GM12864 (cell line): ENCODE measurements around the gene KRT71.

Source experiments
- DNase-seq: peaks from one replicate; pipeline ENCODE4 v3.0.0-alpha.2; 2011; ENCODE audit warnings: low read depth
- H3K4me3 ChIP-seq: 2 replicates; pipeline ENCODE4 v1.5.1; 2011; ENCODE audit warnings: mild to moderate bottlenecking, low read depth, low read length, control low read depth
- TF ChIP-seq, protein P1 (sequence below): IDR thresholded peaks from 2 replicates; pipeline ENCODE4 v1.5.1; 2011; ENCODE audit warnings: low read depth, mild to moderate bottlenecking, moderate library complexity, low read length, control low read depth, inconsistent platforms; ENCODE audit errors: missing control alignments

Gene KRT71

DNA sequence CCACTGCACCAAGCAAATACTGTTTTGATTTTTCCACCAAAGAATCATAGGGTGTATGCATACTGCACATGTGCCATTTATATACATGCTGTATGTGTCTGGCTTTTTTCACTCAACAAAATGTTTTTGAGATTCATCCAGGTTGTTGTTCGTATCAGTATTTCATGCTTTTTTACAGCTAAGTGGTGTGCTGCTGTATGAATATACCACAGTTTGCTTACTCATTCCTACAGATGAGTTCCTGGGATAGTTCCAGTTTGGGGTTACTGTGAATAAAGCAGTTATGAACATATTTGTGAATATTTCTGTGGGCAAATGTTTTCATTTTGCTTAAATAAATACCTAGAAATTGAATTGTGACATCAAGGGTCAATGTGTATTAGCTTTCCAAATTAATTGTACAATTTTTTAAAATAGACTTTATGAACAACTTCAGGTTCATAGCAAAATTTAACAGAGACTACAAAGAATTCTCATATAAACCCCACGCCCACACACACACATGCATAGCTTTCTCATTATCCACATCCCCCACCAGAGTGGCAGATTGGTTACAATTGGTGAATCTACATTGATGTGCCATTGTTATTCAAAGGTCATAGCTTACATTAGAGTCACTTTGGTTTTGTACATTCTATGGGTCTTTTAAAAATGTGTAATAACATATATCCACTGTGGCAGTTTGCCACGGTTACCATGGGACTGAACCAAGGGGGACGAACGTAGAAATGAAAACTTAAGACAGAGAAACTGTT lies 53.0 kb downstream of the KRT71 start:
- TF ChIP-seq, protein P1, sequence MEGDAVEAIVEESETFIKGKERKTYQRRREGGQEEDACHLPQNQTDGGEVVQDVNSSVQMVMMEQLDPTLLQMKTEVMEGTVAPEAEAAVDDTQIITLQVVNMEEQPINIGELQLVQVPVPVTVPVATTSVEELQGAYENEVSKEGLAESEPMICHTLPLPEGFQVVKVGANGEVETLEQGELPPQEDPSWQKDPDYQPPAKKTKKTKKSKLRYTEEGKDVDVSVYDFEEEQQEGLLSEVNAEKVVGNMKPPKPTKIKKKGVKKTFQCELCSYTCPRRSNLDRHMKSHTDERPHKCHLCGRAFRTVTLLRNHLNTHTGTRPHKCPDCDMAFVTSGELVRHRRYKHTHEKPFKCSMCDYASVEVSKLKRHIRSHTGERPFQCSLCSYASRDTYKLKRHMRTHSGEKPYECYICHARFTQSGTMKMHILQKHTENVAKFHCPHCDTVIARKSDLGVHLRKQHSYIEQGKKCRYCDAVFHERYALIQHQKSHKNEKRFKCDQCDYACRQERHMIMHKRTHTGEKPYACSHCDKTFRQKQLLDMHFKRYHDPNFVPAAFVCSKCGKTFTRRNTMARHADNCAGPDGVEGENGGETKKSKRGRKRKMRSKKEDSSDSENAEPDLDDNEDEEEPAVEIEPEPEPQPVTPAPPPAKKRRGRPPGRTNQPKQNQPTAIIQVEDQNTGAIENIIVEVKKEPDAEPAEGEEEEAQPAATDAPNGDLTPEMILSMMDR: no peak
- no peak for DNase-seq
- H3K4me3 ChIP-seq: no peak overlapping the region

DNA sequence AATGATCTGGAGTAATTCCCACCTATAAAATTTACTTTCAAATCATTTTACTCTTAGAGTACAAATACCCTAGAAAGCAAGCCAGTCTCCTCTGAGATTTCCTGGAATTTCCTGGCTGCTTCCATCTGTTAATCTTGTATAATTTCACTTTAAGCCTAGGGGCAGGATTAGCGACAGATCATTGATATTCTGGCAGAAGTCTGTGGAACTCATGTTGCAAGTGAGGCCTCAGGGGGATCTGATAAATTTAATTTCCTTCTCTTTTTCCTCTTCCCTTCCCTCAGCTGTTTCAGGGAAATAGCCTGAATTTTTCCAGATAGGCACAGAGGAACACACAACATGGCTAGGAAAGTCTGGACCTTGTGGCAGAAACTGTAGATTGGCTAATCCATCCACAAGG lies 54.0 kb downstream of the KRT71 start:
- TF ChIP-seq, protein P1: no peak
- no peak for DNase-seq
- H3K4me3 ChIP-seq: no peak overlapping the region

DNA sequence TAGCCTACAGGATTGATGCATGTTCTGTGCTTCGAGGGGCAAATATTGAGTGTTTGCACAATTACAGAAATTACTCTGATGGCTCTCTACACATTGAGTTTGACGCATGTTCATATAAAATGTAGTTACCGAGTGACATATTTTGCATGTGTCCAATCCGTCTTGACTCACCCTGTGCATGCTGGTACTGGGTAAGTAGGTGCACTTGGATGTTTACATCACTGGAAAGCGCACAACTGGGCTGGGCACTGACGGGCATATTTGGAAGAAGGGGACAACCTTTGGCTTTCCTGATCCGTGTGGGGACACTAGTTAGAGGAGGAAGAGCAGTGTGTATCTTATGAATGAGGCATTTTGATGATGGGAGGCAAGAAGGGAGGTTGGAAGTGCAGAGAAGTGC lies 55.0 kb downstream of the KRT71 start:
- TF ChIP-seq, protein P1: no peak
- no peak for DNase-seq
- no peak overlapping the region for H3K4me3 ChIP-seq

DNA sequence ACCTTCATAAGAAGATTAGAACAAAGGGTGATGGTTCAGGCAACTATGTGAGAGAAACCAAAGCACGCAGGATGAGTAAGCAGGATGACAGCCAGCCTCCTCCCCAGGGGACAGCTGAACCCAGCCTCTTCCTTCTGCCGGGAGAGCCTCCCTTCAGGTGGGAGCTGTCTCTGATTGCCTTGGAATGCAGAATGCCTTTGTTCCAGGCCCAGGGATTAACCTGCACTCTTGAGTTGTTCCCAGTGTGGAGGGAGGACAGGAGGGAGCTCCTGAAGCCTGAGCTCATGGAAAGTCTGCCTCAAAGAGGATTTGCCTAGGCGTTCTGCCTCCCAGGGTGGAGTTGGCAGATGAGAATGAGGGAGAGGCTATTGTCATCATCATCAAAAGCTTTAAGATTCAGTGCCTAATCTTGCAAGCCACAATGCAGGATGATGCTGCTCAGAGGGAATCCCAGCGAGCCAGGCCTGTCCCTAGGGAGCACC lies 56.3 kb downstream of the KRT71 start:
- DNase-seq: no peak
- TF ChIP-seq, protein P1: no peak
- H3K4me3 ChIP-seq: no peak overlapping the region

DNA sequence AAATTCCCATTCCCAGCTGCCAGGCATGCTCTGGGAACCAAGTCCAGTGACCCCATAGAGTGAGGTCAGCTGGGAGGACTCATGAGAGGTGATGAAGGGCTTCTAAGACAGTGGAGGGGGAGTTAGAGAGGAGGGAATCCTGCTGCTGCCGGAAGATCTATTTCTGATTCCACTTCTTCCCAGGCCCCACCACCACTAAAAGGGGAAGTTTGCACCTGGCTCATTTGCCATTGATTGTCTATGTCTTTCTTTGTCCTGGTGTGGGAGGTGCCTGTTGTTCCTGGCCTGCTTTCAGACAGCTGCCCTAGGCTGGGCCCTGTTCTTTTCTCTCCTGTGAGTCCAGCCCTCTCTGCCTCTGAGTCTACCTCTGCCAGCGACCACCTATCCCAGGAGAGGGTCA lies 56.9 kb downstream of the KRT71 start:
- TF ChIP-seq, protein P1: no peak
- no peak overlapping the region for H3K4me3 ChIP-seq
- DNase-seq: no peak

DNA sequence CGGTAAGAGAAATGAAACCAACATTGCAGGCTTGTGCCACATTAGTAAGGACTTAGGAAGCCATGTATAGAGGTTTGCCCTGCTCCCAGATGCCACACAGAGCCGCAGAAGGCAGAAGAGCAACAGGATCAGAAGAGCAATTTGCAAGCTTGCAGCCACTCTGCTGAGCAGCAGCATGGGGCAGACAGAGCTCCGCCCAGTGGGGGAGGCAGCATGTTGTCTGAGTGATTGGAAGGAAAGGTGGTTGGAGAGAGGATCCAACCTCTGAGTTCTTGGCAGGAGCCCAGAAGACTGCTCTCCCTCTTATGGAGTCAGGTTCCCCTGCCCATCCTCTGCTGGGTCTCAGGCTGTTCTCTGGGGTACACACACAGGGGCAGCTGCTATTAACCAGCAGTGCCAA lies 57.6 kb downstream of the KRT71 start:
- TF ChIP-seq, protein P1: no peak
- DNase-seq: no peak
- no peak overlapping the region for H3K4me3 ChIP-seq

DNA sequence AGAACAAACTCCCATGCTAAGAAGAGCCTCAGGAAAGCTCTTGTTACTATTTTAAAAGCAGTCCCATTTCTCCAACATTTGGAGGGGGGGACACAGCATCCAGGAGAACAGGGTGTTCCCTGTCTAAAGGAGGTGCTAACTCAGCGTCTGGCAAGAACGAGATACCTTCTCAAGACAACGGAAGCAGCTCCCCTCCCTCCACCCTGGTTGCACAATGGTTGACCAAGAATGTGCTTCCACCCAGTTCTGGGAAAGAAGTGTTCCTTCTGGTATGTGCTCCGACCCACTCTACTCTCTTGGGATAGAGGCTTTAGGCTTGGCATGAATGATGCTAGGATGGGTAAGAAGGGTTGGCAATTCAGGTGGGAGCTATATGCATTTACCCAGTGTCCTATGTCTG lies 58.4 kb downstream of the KRT71 start:
- no peak overlapping the region for H3K4me3 ChIP-seq
- DNase-seq: no peak
- TF ChIP-seq, protein P1: no peak
